ENCODE data around the gene MTRF1. TPM values are rescaled to one million over a fixed set of nuclear protein-coding genes. Genes with fewer than 3 reads are reported as not detected.

The MTRF1 gene
- total and polyA plus RNA-seq, 9 of the 15 experiments (the other 6 are each of a cell fraction or from before 2014, with no cell fraction given): 12.5 to 33.7 (median 20.1) TPM

- H3K36me3 ChIP-seq (ENCODE audit: control insufficient read depth, insufficient read depth, low read length): no peaks in the 10 kb centered on the region
- in situ Hi-C loops (cut with MboI): no loop called here
- BruUV-seq (replicated peaks): no TSS peak
These were observed 33.7 kb upstream of the MTRF1 start for GRCh38 chr13:41296879-41297646.

More at GRCh38 chr13:41296879-41297646, 33.7 kb upstream of the MTRF1 start:
- 7% methylated on average over 3 of the region's 3 CpGs for WGBS (ENCODE audit: insufficient coverage, low coverage, missing lambda C conversion rate)
- Histone ChIP-seq H3K4me1 (replicated peaks in 1 of 2; ENCODE audit: control insufficient read depth in 2 of 2, insufficient read depth in 2 of 2, low read length in 2 of 2) (no peaks in the 10 kb centered on the region), H3K9me3 (replicated peaks; ENCODE audit: control insufficient read depth, insufficient read depth, low read depth, low read length) (no peaks in the 10 kb centered on the region), H3K27ac (ENCODE audit: extremely low read depth, low read depth, low read length) (no peak overlapping the region), H3K9me1 (ENCODE audit: control insufficient read depth, insufficient read depth, low read length) (no peaks in the 10 kb centered on the region), H2AFZ (ENCODE audit: low read depth, low read length) (no peak overlapping the region), H3K27me3 (ENCODE audit: control insufficient read depth in 2 of 2, insufficient read depth in 2 of 2, low read length in 2 of 2) (no peaks in the 10 kb centered on the region), H3K4me2 (ENCODE audit: insufficient read depth, low read length) (no peak overlapping the region), H3K4me3 (no peak overlapping the region), H3K79me2 (ENCODE audit: control insufficient read depth, insufficient read depth, low read length) (no peaks in the 10 kb centered on the region), H3K9ac (ENCODE audit: insufficient read depth in 1 of 2, low read depth in 2 of 2, low read length in 2 of 2) (no peak overlapping the region), H4K20me1 (replicated peaks; ENCODE audit: control insufficient read depth, insufficient read depth, low read length) (no peaks in the 10 kb centered on the region)
- TF ChIP-seq PRDM10 (IDR thresholded peaks at IDR 0.05; ENCODE audit: partially characterized antibody): no peak
- no peak for TF ChIP-seq ILF3 (IDR thresholded peaks at IDR 0.05; ENCODE audit: borderline replicate concordance)
- no peak for TF ChIP-seq ZNF699 (CRISPR knock-in tag; IDR thresholded peaks at IDR 0.05; ENCODE audit: insufficient replicate concordance)
- no peak for TF ChIP-seq MEIS2 (IDR thresholded peaks at IDR 0.05; ENCODE audit: partially characterized antibody)
- no peak for TF ChIP-seq SNRNP70 (optimal IDR thresholded peaks at IDR 0.05; ENCODE audit: low read depth, low read length)
- TF ChIP-seq CEBPZ (IDR thresholded peaks at IDR 0.05; ENCODE audit: borderline replicate concordance, low read depth, low read length): no peak
- no peak for TF ChIP-seq EZH2 (IDR thresholded peaks at IDR 0.05; ENCODE audit: borderline replicate concordance, low read depth, low read length)
- no peak for TF ChIP-seq MED1 (CRISPR knock-in tag; IDR thresholded peaks at IDR 0.05; ENCODE audit: borderline replicate concordance)
- TF ChIP-seq CHD2 (IDR thresholded peaks at IDR 0.05; ENCODE audit: low read depth, low read length): no peak
- TF ChIP-seq STAT5A (IDR thresholded peaks at IDR 0.05; ENCODE audit: borderline replicate concordance, low read length): no peak
- no peak for ATAC-seq
- FAIRE-seq: no peak
- DNase-seq (ENCODE audit: extremely low read depth in 1 of 4, low spot score in 3 of 4): no peak
- CTCF ChIA-PET (ENCODE audit: low intra/inter-chr PET ratio): no interaction called here
- POLR2A ChIA-PET: no interaction called here
- intact Hi-C loops (cut with micrococcal nuclease): no loop called here
